Stomach (tissue), 9 donors: ENCODE data around the gene GCNT2. TPM values are rescaled to one million over a fixed set of nuclear protein-coding genes. Genes with fewer than 3 reads are reported as not detected.
"Not testable (repeated sequence)": the region's sequence is repeated elsewhere in the genome, so short reads cannot be mapped to it uniquely, and the experiment has no call there.

Experiments used
- DNase-seq, 2 donors: peaks; one replicate each; pipeline versions ENCODE4 v3.0.0 to v3.0.0-alpha.2; 2013 to 2019
- H3K27ac ChIP-seq, 5 donors: fragments of 200-600 bp in 4 of 5; sonication (generic) in 4 of 5; one replicate each; pipeline ENCODE4 v1.5.1; 2013 to 2019; ENCODE audit warnings: mild to moderate bottlenecking in 1 of 5, moderate library complexity in 1 of 5
- H3K27me3 ChIP-seq, 3 donors: fragments of 200-600 bp; sonication (generic); one replicate each; pipeline ENCODE4 v1.5.1; 2017 to 2019; ENCODE audit warnings: mixed run types in 1 of 3
- H3K36me3 ChIP-seq, 4 donors: fragments of 200-600 bp; sonication (generic); 1 replicate in 3 of 4; 2 replicates in 1 of 4; pipeline ENCODE4 v1.5.1; 2016 to 2019
- H3K4me1 ChIP-seq, 4 donors: fragments of 200-600 bp; sonication (generic); one replicate each; pipeline ENCODE4 v1.5.1; 2016 to 2019
- H3K4me3 ChIP-seq, 4 donors: fragments of 200-600 bp; sonication (generic) in 3 of 4; one replicate each; pipeline ENCODE4 v1.5.1; 2016 to 2019; ENCODE audit warnings: mild to moderate bottlenecking in 1 of 4
- H3K9me3 ChIP-seq, 4 donors: fragments of 200-600 bp; sonication (generic); one replicate each; pipeline ENCODE4 v1.5.1; 2016 to 2019
- EP300 ChIP-seq: sonication (generic); formaldehyde crosslinking; IDR thresholded peaks from one replicate; pipeline ENCODE4 v1.6.1; 2017; ENCODE audit warnings: antibody characterized with exemption
- POLR2A ChIP-seq, 4 donors: fragments of 450-650 bp; IDR thresholded peaks; one replicate each; pipeline ENCODE4 v1.6.1; 2016; ENCODE audit warnings: antibody characterized with exemption in 4 of 4, control low read depth in 2 of 4, mild to moderate bottlenecking in 1 of 4, moderate library complexity in 1 of 4
- POLR2AphosphoS5 ChIP-seq, 3 donors: sonication (generic); formaldehyde crosslinking; IDR thresholded peaks; one replicate each; pipeline ENCODE4 v1.6.1; 2016; ENCODE audit warnings: antibody characterized with exemption in 3 of 3
- WGBS, 5 donors: extraction: QIAGEN DNeasy Blood & Tissue Kit in 3 of 5; methylation state at CpG; one replicate each; pipeline versions ENCODE4 v1.1.5 to v1.1.7; 2013 to 2018; 5-methylcytosine and 5-hydroxymethylcytosine counted together
- intact Hi-C: fragments of 100-400 bp; cut with DNase I; formaldehyde crosslinking; loops from one replicate; pipeline ENCODE4 v1.15.1; 2023; ENCODE audit warnings: low total_unique reads
- polyA plus RNA-seq, 3 donors: library from polyadenylated mRNA; stranded (reverse); fragments of 200-250 nt; gene quantifications; one replicate each; pipeline ENCODE4 v1.2.3, GENCODE V29; 2013
- total RNA-seq, 5 donors: library from RNA; depleted of rRNA; stranded (reverse); fragments of >200 nt; gene quantifications; one replicate each; pipeline versions ENCODE4 v1.1.0 to v1.2.3, GENCODE V29; 2014 to 2016
- TF ChIP-seq, protein P1 (sequence below), 7 experiments: fragments of 450-650 bp in 4 of 7; fragments of 200-600 bp in 3 of 7; sonication (generic) in 3 of 7; IDR thresholded peaks; one replicate each; pipeline ENCODE4 v1.5.1; 2016 to 2019; ENCODE audit warnings: antibody characterized with exemption in 7 of 7, control low read depth in 2 of 7, mild to moderate bottlenecking in 1 of 7
- donor health status: healthy with polysubstance abuse.
- donor health status: Bipolar disorder and iron deficiency.
- donor health status: healthy.

Gene GCNT2
- total and polyA plus RNA-seq, 8 donors, result 4.5 to 132 (median 29.7) TPM

DNA sequence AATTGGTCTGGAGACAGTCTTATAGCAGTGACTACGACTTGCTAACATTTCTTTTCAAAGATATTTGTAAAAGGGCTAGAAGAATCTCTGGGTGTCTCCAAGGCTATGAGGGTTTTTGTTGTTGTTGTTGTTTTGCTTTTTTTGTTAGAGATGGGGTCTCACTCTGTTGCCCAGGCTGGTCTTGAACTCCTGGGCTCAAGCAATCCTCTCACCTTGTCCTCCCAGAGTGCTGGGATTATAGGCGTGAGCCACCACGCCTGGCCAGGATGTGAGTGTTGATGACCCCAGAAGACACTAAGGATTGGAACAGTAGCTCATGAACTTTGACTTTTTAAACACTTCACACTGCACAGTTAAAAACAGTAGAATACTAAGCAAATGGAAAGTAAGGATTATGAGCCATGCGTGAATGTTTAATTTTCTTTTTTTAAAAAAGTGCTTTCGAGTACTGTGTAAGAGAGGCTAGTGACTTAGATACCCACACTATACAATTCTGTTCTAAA, 76.4 kb downstream of the GCNT2 start:
- WGBS, 5 donors, result 77 to 97% (median 94%) methylated on average over 5 of the region's 5 CpGs
- intact Hi-C loops, result no loop called here
- no peak overlapping the region for H3K4me3 ChIP-seq

DNA sequence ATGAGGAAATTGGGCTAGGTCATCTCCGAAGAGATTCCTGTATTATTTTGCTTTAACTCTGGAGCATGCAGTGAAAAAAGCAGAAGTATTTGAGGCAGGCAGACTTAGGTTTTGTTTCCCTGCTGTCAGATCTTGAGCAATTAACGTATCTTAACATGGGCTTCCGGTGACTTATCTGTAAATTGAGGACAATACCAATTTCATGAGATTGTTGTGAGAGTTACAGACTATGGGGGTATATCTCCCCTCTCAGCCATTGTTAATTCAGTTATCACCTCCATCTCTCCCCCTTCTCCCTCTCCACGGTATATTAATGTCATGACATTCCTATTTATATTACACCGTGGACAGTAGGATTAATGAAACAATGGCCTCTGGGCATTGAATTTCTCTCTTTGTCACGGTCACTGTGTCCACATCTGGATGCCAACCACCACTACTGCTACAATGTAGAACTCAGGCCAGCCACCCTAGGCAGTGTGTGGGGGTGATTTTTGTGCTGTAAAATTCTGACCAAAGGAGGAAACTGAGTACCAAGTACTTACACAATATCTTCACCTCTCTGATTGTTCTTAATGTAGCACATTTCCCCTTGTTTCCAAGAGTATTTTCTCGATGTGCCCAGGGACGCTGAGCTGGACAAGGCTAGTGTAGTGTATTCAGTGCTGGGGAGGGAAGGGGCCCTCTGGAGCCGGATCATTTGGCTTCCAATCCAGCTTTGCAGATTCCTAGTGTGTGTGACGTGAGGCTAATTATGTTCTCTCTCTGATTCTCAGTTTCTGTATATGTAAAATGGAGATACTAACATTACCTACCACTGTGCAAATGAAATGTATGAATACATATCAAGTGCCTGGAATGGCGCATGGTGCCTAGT, 77.2 kb downstream of the GCNT2 start:
- H3K4me3 ChIP-seq, result no peak overlapping the region
- no peaks in the 10 kb centered on the region for H3K9me3 ChIP-seq
- intact Hi-C loops, result no loop called here
- 67 to 81% (median 74%) methylated on average over 11 of the region's 11 CpGs for WGBS, 5 donors
- H3K4me1 ChIP-seq, result peaks cover 0 to 36% (median 19%) of the 10 kb centered on the region in 4 donors
- no peaks in the 10 kb centered on the region for H3K36me3 ChIP-seq
- no peaks in the 10 kb centered on the region for H3K27me3 ChIP-seq
- H3K27ac ChIP-seq, result no peak overlapping the region
- no peak for DNase-seq
- TF ChIP-seq EP300 (no peak), POLR2AphosphoS5 (IDR thresholded peaks at IDR 0.05) (no peak), POLR2A (IDR thresholded peaks at IDR 0.05) (no peak)
- TF ChIP-seq, protein P1, sequence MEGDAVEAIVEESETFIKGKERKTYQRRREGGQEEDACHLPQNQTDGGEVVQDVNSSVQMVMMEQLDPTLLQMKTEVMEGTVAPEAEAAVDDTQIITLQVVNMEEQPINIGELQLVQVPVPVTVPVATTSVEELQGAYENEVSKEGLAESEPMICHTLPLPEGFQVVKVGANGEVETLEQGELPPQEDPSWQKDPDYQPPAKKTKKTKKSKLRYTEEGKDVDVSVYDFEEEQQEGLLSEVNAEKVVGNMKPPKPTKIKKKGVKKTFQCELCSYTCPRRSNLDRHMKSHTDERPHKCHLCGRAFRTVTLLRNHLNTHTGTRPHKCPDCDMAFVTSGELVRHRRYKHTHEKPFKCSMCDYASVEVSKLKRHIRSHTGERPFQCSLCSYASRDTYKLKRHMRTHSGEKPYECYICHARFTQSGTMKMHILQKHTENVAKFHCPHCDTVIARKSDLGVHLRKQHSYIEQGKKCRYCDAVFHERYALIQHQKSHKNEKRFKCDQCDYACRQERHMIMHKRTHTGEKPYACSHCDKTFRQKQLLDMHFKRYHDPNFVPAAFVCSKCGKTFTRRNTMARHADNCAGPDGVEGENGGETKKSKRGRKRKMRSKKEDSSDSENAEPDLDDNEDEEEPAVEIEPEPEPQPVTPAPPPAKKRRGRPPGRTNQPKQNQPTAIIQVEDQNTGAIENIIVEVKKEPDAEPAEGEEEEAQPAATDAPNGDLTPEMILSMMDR (IDR thresholded peaks at IDR 0.05), result no peak

More for the DNA sequence above, 76.4 kb downstream of the GCNT2 start:
- TF ChIP-seq POLR2A (IDR thresholded peaks at IDR 0.05) (no peak), EP300 (no peak), POLR2AphosphoS5 (IDR thresholded peaks at IDR 0.05) (no peak)
- TF ChIP-seq, protein P1 (IDR thresholded peaks at IDR 0.05), result no peak
- Histone ChIP-seq H3K27me3 (no peaks in the 10 kb centered on the region), H3K9me3 (no peaks in the 10 kb centered on the region), H3K27ac (no peak overlapping the region), H3K36me3 (no peaks in the 10 kb centered on the region), H3K4me1 (peaks cover 0 to 29% (median 15%) of the 10 kb centered on the region in 4 donors)
- no peak for DNase-seq

DNA sequence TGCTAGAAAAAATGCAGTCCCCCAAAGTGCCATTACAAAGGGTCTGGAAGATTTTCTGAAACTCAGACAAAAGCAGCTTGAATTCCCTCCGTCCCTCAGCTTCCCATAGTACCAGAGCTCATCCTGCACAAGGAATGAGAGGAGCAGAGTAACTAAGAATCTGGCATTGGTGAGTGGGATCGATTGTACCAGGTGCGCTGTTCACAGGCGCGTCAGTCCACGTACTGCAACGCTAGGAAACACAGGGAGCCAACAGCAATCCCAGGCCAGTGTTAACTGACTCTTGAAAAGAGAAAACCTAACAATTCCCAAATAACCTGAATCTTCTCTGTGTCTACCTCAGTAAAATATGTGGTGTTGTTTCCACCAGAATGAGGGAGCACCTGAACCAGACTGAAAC, 77.9 kb downstream of the GCNT2 start:
- 82 to 95% (median 93%) methylated on average over 7 of the region's 7 CpGs for WGBS, 5 donors
- TF ChIP-seq, protein P1 (IDR thresholded peaks at IDR 0.05), result no peak

DNA sequence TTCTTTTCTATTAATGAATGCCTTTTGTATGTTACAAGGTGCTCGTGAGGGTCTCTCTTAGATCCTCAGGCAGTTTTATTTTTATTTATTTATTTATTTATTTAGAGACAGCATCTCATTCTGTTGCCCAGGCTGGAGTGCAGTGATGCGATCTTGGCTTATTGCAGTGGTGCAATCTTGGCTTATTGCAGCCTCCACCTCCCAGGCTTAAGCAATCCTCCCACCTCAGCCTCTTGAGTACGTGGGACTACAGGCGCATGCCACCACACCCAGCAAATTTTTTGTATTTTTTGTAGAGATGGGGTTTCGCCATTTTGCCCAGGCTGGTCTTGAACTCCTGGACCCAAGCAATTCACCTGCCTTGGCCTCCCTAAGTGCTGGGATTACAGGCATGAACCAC, 79.5 kb downstream of the GCNT2 start:
- WGBS, 5 donors, result 85 to 97% (median 93%) methylated on average over 5 of the region's 5 CpGs
- H3K4me3 ChIP-seq, intact Hi-C loops, H3K9me3 ChIP-seq, H3K27ac ChIP-seq, H3K27me3 ChIP-seq, H3K36me3 ChIP-seq, DNase-seq: not testable (repeated sequence)
- H3K4me1 ChIP-seq, result peaks cover 0 to 37% (median 20%) of the 10 kb centered on the region in 4 donors

More for the DNA sequence above, 77.9 kb downstream of the GCNT2 start:
- intact Hi-C loops, result no loop called here
- Histone ChIP-seq H3K4me3 (no peak overlapping the region), H3K36me3 (no peaks in the 10 kb centered on the region), H3K4me1 (peaks cover 0 to 37% (median 20%) of the 10 kb centered on the region in 4 donors), H3K27ac (no peak overlapping the region), H3K27me3 (no peaks in the 10 kb centered on the region), H3K9me3 (no peaks in the 10 kb centered on the region)
- peak in 1 of 2 donors; percentile 39 for DNase-seq

DNA sequence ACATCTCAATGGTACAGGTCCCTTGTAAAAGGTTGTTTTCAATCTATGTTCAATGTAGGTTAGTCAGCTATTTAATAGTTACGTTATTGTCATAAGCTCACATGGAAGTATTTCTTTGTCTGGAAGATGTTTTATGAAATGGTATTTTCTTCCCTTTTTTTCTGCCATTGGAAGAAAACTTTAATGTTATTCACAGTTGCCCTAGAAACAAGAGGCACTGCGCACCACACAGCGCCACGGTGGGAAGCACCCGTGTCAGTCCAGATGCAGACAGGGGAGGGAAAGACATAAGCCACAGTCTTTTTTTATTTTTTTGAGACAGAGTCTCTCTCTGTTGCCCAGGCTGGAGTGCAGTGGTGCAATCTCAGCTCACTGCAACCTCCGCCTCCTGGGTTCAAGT, 82.1 kb downstream of the GCNT2 start:
- no peak overlapping the region for H3K4me3 ChIP-seq
- H3K36me3 ChIP-seq, result no peaks in the 10 kb centered on the region
- WGBS, 5 donors, result 85 to 97% (median 94%) methylated on average over 6 of the region's 6 CpGs
- H3K27ac ChIP-seq, result no peak overlapping the region
- no peak for TF ChIP-seq POLR2A (IDR thresholded peaks at IDR 0.05)
- TF ChIP-seq POLR2AphosphoS5 (IDR thresholded peaks at IDR 0.05), result no peak
- TF ChIP-seq, protein P1 (IDR thresholded peaks at IDR 0.05), result no peak
- no peak for TF ChIP-seq EP300
- intact Hi-C loops, result no loop called here
- no peaks in the 10 kb centered on the region for H3K27me3 ChIP-seq
- H3K9me3 ChIP-seq, result no peaks in the 10 kb centered on the region
- H3K4me1 ChIP-seq, result peaks cover 0 to 26% (median 14%) of the 10 kb centered on the region in 4 donors
- no peak for DNase-seq
